Stimulated activated CD4-positive, alpha-beta T cell treated with anti-CD3 and anti-CD28 coated beads, Interleukin-15, amount 100 ng/mL, for 48 hours (primary cell): ENCODE results near the gene ZNF280B.
"Not testable (repeated sequence)": the region's sequence is repeated elsewhere in the genome, so short reads cannot be mapped to it uniquely, and the experiment has no call there.

Source experiments
- DNase-seq, 2 donors: peaks; one replicate each; pipeline ENCODE4 v3.0.0-alpha.2; 2020; ENCODE audit warnings: low read depth in 2 of 2

Gene ZNF280B

DNA sequence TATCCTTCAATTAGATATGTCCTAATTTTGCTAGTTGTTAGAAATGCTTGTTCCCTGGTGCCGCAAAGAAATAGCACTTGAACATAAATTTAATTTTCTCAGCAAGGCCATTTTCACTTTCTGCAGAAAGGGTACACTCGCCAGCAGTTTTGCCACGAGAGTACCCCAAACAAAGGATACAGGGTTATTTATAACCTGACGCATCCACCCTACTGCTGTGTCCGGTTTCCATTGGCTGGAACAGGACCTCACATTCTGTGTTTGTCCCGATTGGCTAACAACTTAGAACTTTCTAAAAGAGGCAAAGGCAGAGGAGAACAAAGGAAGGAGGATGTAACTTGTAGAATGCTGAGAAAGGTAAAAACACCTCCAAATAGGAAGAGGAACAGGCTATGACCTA lies 1.4 kb upstream of the ZNF280B start:
- DNase-seq, result not testable (repeated sequence)

DNA sequence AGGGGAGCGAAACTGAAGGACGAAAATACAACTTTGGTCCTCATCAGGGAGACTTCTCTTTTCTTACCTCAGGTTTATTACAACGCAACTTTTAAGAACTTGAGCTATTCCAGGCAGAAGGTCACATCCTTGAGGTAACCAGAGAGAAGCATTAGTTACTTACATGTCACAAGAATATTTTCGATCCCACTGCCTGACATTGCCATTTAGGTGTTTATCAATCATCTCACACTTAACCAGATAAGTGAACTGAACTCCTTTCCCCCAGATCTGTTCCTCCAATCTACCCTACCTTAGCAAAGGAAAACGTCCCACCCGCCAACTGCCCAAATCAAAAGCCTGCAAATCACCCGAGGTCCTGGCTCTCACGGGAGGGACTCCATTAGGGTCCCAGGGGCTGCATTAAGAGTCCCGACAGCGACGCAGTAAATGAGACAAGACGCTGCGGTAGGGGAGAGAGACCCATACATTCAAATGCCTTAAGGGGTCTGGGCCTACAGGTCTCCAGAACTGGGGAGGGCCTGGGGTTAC lies 734 bp downstream of the ZNF280B start:
- no peak for DNase-seq

DNA sequence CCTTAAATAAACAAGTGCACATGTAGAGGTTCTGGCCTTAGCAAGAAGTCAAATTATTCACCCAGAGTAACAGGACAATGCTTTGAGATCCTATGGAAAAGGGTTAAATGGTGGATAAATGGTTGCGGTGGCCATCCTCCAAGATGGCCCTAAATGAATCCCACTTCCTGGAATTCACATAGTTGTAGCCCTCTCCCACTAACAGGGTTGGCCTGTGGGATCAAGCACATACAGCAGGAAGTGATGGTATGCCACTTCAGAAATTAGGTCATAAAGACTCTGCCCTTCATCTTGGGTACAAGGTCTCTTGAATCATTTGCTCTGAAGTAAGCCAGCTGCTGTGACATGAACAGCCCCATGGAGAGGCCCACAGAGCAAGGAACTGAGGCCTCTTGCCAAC lies 1.8 kb downstream of the ZNF280B start:
- DNase-seq, result no peak

DNA sequence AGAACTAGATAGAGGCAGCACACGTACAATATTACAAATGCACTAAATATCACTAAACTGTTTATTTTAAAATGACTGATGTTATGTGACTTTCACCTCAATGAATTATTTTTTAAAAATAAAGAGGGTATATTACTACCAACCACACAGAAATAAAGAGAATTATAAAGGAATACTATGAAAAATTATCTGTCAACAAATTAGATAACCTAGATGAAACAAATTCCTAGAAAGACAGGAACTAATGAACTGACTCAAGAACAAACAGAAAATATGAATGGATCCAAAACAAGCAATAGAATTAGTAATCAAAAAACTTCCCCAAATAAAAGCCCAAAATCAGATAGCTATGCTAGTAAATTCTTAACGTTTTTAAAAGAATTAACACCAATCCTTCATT lies 10.3 kb downstream of the ZNF280B start:
- DNase-seq, result no peak

DNA sequence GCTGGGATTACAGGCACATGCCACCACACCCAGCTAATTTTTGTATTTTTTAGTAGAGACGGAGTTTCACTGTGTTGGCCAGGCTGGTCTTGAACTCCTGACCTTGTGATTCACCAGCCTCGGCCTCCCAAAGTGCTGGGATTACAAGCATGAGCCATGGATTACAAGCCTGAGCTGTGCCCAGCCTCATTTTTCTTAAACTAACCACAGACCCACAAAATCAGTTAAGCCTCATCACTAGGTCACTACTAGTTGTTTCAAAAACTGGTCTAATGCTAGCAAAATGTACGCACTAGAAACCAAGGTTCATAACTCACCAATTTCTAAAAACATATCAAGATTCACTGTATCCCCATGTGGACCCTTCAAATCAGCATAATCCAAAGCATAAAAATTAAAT lies 17.0 kb downstream of the ZNF280B start:
- DNase-seq, result not testable (repeated sequence)

DNA sequence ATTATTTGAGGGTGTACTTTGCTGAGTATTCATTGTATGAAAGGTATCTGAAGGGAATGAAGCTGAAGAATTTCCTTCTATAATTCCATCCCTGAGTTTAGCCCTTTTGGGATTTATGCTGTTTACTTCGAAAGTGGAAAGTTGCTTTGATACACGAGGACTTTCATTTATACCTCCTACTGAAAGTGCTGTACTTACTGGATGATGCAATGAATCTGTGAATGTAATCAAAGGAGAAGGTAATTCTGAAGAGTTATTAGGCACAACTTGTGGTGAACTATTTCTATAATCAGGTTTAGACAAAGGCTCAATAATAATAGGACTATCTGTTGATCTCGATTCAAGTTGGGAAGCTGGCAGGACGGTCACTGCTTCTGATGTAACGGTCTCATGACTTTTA lies 19.8 kb downstream of the ZNF280B start:
- no peak for DNase-seq

DNA sequence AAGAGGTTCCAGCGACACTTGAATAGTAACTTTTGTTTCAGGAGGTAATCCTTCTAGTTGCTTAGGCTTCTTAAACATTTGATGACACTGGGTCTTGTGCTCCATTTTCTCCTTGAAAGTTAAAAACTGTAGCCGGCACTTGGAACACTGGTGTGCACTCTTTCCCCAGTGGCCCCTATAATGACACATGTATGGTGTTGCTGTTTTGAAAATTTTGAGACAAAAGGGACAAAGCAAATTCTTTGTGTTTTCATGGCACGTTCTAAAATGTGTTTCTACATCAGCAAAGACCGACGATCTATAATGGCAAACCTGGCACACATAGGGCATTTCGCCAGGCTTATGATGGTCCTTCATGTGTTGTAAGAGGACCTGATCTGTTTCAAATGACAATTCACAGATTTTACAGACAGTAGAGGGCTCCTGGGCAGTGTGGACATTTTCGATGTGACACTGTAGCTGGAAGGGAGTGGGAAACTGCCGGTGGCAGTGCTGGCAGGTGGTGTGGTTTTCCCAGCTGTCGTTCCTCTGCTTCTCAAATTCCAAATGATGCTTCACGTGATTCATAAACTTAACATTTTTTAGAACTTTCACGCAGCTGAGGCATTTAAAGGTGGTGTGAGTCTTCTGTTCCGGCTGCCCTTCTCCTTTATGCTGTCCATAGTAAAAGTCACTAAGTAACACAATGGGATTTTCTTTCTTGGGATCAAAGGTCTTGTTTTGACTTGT lies 20.5 kb downstream of the ZNF280B start:
- DNase-seq, result no peak

DNA sequence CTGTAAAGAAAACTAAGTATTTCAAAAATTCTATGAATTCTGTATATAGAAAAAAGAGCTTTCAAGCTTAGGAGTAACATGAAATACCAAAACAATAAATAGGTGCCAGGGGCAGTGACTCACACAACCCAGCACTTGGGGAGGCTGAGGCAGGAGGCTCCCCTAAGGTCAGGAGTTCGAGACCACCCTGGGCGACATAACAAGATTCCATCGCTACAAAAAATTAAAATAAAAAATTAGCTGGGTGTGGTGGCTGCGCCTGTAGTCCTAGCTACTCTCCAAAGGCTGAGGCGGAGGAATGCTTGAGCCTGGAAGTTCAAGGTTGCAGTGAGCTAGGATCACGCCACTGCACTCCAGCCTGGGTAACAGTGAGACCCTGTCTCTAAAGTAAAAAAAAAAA lies 21.5 kb downstream of the ZNF280B start:
- no peak for DNase-seq

DNA sequence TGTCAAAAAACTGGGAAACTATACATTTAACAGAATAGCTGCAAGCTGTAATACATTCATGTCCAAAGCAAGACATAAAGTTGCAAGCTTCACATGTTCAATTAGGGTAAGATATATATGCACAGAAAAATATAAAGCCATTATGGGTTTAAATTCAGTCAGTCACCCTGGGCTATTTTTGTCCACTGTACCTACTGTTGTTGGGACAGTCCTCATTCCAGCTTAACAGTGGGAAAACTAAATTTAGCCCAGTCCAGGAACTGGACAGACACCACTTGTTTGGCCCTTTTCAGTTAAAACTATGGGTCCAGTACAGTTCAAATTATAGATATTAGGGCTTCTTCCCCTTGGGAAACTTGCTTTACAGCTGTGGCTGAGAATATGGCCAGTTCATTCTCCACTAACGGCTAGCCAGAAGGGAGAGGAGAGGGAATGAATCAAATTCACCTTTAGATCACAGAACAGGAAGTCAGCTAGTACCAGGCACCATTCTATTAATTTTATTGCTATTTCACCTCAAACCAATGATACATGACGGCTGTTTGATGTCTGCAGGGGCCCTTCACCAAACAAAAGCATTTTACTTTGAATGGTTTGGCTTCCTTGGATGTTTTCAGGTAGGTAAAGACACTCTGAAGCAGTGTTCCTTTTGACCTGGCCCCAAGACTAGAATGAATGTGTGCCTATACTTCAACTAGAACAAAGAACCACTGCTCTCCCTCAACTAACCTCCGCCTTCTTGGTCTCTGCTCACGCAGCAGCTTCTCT lies 22.2 kb downstream of the ZNF280B start:
- DNase-seq, result no peak

DNA sequence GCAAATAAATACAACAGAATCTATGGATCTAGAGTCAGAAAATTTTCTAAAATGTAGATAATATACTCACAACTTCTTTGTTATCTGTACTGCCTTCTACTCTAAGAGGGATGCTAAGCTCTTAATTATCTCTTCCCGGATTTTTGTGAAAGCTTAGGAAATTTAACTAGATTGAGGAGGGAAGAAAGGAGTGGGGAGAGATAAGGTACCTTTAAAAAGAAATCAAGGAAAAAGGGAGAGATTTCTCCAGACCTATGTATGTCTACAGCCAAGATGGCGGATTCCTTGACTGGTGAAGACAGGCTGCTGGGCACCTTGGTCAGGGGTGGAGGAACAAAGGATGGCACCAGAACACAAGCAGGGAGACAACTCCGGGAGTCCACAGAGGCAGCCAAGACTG lies 23.0 kb downstream of the ZNF280B start:
- no peak for DNase-seq

DNA sequence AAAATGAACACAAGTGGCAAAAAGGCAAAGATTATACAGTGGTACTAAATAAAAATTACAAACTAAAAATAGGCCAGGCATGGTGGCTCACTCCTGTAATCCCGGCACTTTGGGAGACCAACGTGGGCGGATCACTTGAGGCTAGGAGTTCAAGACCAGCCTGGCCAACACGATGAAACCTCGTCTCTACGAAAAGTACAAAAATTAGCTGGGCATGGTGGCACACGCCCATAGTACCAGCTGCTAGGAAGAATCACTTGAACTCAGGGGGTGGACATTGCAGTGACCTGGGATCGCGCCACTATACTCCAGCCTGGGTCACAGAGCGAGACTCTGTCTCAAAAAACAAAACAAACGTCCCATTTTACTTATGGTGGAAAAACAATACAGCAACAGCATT lies 24.5 kb downstream of the ZNF280B start:
- no peak for DNase-seq

DNA sequence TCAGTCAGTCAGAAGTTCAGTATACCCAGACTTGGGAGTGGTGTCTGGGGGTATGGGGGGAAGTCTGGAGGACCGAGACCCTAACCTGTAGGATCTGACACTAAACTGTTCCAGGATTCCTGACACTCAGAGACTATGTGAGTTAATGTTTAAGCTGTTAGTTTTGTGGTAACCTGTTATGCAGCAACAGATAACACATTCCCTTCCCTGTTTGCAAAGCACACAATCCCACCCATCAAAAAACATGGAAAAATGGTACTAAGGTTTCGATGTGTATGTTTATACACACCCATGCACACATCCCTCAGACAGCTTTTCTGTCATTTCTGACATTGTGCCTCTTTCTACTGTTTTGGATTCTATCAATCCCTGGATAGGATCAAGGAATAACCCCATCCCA lies 27.6 kb downstream of the ZNF280B start:
- no peak for DNase-seq

DNA sequence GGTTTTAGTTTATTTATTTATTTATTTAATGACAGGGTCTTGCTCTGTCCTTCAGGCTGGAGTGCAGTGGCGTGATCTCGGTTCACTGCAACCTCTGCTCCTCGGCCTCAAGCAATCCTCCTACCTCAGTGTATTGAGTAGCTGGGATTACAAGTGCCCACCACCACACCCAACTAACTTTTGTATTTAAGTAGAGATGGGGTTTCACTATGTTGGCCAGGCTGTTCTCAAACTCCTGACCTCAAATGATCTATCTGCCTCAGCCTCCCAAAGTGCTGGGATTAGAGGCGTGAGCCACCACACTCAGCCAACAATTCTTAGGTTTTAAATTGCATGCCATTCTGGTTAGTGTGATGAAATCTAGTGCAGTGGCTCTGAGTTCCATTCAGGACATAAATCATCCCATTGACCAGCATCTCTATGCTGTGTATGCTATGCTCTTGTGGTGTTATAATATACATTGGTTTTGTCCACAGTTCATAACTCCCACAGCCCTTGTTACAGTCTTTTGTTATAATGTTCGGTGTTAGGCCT lies 28.5 kb downstream of the ZNF280B start:
- no peak for DNase-seq

DNA sequence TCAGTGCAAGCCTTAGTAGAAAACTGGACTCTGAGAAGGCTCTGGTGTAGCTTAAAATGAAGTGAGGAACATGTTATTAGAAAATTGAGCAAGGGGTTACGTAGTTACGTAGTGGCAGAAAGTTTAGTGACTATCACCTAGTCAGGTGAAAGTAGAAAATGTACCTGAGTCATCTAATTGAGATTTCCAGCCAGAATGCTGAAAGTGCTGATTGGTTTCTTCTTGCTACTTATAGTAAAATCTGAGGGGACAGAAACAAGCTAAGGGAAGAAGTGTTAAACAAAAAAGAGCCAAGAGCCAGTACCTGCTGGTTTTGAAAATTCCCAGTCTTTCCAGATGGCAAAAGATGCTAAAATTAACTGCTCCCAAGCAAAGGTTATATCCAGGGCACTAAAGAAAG lies 29.4 kb downstream of the ZNF280B start:
- DNase-seq, result no peak

DNA sequence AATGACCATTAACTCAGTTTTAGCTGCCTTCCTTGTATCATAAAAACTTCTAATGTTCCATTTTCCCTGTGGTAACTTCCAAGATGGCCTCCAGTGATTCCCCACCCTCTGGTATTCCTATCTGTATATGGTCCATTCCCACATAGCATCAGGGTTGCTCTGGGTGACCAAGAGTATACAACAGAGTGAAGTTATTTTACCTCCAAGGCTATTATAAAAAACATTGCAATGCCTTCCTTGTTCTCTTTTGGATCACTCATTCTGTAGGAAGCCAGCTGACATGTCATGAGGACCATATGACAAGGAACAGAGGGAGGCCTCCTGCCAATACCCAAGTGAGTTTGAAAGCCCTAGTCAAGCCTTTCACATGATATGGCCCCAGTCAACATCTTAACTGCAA lies 30.1 kb downstream of the ZNF280B start:
- no peak for DNase-seq

DNA sequence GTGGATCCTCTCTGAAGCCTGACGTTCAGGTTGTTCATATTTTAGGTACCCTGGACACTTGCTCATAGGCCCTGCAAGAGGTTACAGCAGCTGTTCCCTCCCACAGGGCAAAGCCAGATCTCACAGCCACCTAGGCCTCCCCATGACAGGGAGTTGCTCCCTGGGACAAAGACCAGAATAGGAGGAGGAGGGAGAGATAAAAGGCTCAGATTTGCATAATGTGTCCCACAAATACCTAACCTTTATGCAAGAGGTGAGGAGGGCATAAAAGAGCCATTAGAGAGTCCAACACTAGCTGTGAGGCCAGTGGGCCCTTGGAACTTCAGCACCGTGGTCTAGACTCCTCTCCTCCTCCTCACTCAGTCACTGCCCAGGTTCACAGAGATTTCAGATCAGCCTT lies 33.8 kb downstream of the ZNF280B start:
- no peak for DNase-seq

DNA sequence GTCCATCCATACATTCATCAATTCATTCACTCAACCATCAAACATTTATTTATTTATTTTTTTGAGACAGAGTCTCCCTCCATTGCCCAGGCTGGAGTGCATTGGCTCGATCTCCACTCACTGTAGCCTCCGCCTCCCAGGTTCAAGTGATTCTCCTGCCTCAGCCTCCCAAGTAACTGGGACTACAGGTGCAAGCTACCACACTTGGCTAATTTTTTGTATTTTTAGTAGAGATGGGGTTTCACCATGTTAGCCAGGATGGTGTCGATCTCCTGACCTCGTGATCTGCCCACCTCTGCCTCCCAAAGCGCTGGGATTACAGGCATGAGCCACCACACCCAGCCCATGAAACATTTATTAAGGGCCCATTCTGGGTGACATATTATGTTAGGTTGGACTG lies 37.4 kb downstream of the ZNF280B start:
- not testable (repeated sequence) for DNase-seq

DNA sequence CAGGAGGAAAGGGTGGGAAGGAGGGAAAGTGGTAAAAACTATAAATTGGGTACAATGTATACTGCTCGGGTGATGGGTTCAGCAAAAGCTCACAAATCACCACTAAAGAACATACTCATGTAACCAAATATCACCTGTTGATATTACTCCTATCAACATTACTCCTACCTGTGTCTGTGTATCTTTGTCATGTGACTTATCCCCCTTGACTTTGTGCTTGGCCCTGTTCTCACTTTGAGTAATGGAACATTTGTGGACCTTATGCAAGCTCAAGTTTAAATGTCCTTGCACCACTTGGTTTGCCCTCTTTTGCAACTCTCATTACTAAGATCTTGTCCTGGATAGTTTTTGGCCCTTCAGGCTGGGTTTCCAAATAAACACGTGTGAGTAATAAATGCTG lies 39.0 kb downstream of the ZNF280B start:
- no peak for DNase-seq

DNA sequence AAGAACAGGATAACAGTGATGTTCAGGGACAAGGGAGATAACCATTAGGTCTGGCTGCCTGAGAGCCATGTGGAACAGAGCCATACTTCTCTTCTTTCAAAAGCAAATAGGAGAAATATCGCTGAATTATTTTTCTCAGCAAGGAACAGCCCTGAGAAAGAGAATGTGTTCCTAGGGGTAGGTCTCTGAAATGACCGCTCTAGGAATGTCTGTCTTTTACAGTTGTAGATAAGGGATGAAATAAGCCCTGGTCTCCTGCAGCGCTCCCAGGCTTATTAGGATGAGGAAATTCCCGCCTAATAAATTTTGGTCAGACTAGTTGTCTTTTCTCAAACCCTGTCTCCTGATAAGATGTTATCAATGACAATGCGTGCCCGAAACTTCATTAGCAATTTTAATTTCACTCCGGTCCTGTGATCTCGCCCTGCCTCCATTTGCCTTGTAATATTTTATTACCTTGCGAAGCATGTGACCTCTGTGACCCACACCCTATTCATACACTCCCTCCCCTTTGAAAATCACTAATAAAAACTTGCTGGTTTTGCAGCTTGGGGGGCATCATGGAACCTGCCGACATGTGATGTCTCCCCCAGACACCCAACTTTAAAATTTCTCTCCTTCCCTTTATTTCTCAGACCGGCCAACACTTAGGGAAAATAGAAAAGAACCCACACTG lies 39.6 kb downstream of the ZNF280B start:
- not testable (repeated sequence) for DNase-seq

DNA sequence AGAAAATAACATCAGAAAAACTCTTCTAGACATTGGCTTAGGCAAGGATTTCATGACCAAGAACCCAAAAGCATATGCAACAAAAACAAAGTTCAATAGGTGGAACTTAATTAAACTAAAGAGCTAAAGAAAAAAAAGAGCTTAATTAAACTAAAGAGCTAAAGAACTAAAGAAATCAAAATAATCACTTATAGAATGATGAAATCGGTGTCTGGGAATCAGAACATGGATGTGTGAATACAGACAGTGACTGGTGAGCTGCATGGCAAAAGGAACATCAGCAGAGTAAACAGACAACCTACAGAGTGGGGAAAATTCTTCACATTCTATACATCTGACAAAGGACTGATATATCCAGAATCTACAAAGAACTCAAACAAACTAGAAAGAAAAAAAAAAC lies 41.4 kb downstream of the ZNF280B start:
- DNase-seq, result no peak

DNA sequence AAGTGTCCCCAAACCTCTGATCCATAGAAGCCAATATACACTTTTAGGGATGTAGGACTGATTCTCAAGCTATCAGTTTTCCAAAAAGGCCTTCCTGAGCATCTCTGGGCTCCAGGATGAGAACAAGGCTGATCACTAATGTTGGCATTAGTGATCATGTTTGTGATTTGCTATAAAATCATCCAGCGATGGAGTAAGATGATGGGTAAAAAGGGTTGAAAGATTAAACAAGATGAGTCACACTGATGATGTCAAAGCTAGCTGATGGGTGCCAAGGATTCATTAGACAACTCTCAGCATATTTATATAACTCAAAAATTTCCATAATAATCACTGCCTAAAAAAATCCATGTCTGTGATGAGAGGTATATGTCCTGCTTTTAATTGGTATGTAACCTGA lies 42.8 kb downstream of the ZNF280B start:
- no peak for DNase-seq

DNA sequence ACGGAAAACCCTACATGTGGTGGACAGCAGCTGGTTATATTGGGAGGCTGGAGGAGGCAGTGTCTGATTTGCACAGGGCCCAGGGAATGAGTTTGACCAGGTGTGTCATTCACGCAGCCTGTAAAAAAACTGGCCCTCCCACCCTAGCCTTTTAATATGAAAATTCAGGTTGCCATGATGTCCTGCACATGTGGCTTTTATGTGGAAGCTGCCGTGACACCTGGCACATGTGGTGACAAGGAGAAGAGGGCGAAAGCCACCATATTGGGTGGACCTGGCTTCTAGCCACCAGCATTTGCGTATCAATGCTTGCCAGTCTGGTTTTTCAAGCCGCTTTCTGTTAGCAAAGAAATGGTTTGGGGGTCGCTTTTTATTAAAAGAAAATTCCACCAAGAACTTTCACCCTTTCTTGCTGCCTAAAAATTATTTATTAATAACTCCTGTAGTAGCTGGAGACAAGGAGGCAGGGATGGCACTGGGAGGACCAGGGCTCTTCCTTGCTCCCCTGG lies 43.4 kb downstream of the ZNF280B start:
- no peak for DNase-seq
